Measurements from ENCODE around the gene CDH9. TPM values are rescaled to one million over a fixed set of nuclear protein-coding genes. Genes with fewer than 3 reads are reported as not detected.

Gene CDH9
- total and polyA plus RNA-seq, 2 experiments from 2014 or later: 0.53 to 2.4 TPM

DNA sequence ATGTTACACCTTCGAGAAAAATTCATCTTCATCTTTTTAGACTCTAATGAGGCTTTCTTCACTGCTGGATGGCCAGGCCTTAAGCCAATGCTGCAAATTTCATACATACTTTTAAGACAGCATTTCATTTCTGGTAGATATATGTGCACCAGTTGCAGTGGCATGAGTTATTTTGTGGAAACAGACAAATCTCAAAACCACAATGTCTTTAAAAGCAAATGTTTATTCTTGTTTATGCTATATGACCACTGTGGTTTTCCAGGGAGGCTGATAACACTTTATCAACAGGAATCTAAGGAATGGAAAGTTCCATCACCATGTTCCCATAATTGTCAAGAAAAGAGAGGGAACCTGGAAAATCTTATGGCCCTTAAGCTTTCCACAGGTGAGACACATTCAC lies 27.7 kb downstream of the CDH9 start:
- H3K9me2 ChIP-seq (replicated peaks; ENCODE audit: insufficient read depth): no peaks in the 10 kb centered on the region
- TF ChIP-seq EZH2 (IDR thresholded peaks at IDR 0.05; ENCODE audit: borderline replicate concordance) (no peak), EZH2phosphoT487 (IDR thresholded peaks at IDR 0.05; ENCODE audit: low read depth, severe bottlenecking, unreplicated experiment) (no peak)
- TF ChIP-seq, protein P1, sequence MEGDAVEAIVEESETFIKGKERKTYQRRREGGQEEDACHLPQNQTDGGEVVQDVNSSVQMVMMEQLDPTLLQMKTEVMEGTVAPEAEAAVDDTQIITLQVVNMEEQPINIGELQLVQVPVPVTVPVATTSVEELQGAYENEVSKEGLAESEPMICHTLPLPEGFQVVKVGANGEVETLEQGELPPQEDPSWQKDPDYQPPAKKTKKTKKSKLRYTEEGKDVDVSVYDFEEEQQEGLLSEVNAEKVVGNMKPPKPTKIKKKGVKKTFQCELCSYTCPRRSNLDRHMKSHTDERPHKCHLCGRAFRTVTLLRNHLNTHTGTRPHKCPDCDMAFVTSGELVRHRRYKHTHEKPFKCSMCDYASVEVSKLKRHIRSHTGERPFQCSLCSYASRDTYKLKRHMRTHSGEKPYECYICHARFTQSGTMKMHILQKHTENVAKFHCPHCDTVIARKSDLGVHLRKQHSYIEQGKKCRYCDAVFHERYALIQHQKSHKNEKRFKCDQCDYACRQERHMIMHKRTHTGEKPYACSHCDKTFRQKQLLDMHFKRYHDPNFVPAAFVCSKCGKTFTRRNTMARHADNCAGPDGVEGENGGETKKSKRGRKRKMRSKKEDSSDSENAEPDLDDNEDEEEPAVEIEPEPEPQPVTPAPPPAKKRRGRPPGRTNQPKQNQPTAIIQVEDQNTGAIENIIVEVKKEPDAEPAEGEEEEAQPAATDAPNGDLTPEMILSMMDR (IDR thresholded peaks at IDR 0.05; ENCODE audit: poor library complexity): no peak
- H3K4me1 ChIP-seq (ENCODE audit: insufficient read depth): no peaks in the 10 kb centered on the region
- no peaks in the 10 kb centered on the region for H3K36me3 ChIP-seq (replicated peaks; ENCODE audit: insufficient read depth, low read depth)
- no peaks in the 10 kb centered on the region for H3K79me2 ChIP-seq
- no peaks in the 10 kb centered on the region for H3K9me3 ChIP-seq (ENCODE audit: low read depth)
- H4K20me1 ChIP-seq (ENCODE audit: insufficient read depth, poor library complexity, severe bottlenecking): no peaks in the 10 kb centered on the region
- H2AFZ ChIP-seq: no peak overlapping the region
- 95% methylated on average over 1 of the region's 1 CpG for WGBS (ENCODE audit: low lambda C conversion rate, missing lambda C conversion rate)
- H3K27ac ChIP-seq: no peak overlapping the region
- no peak overlapping the region for H3K4me3 ChIP-seq
- no peak for DNase-seq (ENCODE audit: low spot score)
- no peak overlapping the region for H3K4me2 ChIP-seq
- no peaks in the 10 kb centered on the region for H3K27me3 ChIP-seq

DNA sequence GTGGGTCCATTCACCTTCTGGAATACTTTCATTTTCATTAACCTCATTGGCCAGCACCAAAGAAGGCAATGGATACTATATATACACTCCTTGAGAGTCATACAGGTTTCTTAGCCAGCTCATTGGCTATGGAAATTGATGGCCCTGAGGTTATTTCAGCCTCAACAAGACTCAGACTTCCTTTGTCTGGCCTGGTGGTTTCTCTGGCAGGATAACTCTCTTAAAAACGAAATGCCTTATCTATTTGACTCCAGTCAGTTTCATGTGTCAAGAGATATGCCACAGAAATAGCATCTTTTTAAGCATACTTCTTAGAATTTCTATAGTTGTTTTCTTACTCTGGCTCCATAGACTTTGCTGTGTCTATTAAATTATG lies 28.9 kb downstream of the CDH9 start:
- Histone ChIP-seq H3K9me3 (ENCODE audit: low read depth) (no peaks in the 10 kb centered on the region), H3K4me1 (ENCODE audit: insufficient read depth) (no peaks in the 10 kb centered on the region), H4K20me1 (ENCODE audit: insufficient read depth, poor library complexity, severe bottlenecking) (no peaks in the 10 kb centered on the region), H3K27ac (no peak overlapping the region), H3K79me2 (no peaks in the 10 kb centered on the region), H3K4me3 (no peak overlapping the region), H3K9me2 (replicated peaks; ENCODE audit: insufficient read depth) (no peaks in the 10 kb centered on the region), H3K27me3 (no peaks in the 10 kb centered on the region), H2AFZ (no peak overlapping the region), H3K4me2 (no peak overlapping the region), H3K36me3 (replicated peaks; ENCODE audit: insufficient read depth, low read depth) (no peaks in the 10 kb centered on the region)
- TF ChIP-seq EZH2 (IDR thresholded peaks at IDR 0.05; ENCODE audit: borderline replicate concordance): no peak
- TF ChIP-seq EZH2phosphoT487 (IDR thresholded peaks at IDR 0.05; ENCODE audit: low read depth, severe bottlenecking, unreplicated experiment): no peak
- no peak for DNase-seq (ENCODE audit: low spot score)
- WGBS (ENCODE audit: low lambda C conversion rate, missing lambda C conversion rate): 60% methylated on average over 1 of the region's 1 CpG

DNA sequence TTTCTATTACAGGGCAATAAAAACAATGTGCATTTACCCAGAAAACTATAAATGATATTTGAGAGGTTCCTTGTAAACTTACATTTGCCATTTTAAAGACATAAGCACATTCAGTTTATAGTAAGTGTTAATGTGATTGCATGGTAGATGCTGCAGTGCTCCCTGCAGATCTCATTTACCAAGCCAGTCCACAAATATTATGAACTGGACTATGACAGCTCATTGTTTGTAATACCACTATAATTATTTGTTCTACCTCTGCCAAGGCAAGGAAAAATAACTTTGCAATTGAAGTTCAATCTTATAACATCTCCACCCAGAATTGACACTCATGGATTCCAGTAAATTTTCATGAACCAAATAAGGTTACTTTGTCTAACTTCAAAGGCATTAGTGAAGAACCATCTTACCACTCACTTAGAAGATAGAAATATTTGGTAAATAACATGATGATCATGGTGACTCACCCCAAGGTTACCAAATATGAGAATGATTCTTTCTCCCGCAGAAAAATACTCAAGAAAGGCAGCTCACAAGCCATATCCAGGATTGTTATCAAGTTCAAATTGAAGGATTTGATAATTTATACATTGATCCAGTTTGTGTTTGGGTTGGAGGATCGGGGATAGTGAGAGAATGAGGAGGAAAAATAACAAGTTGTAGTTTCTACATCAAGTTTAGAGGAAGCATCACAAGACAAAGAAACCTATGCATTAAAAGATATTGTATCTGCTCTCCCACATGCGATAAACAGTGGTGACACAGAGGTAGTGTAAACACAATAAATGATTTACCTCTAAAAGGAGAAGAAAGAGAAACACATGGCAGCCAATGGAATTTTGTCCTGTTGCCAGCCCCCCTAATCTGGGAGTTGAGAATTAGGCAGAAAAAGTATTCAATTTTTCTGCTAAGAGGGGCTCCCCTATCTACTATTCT lies 29.5 kb downstream of the CDH9 start:
- Histone ChIP-seq H3K4me1 (ENCODE audit: insufficient read depth) (no peaks in the 10 kb centered on the region), H2AFZ (no peak overlapping the region), H3K9me3 (ENCODE audit: low read depth) (no peaks in the 10 kb centered on the region), H3K27me3 (no peaks in the 10 kb centered on the region), H3K9me2 (replicated peaks; ENCODE audit: insufficient read depth) (no peaks in the 10 kb centered on the region), H3K4me3 (no peak overlapping the region), H4K20me1 (ENCODE audit: insufficient read depth, poor library complexity, severe bottlenecking) (no peaks in the 10 kb centered on the region), H3K4me2 (no peak overlapping the region), H3K79me2 (no peaks in the 10 kb centered on the region), H3K36me3 (replicated peaks; ENCODE audit: insufficient read depth, low read depth) (no peaks in the 10 kb centered on the region), H3K27ac (no peak overlapping the region)
- WGBS (ENCODE audit: low lambda C conversion rate, missing lambda C conversion rate): 81% methylated on average over 3 of the region's 3 CpGs
- no peak for TF ChIP-seq EZH2phosphoT487 (IDR thresholded peaks at IDR 0.05; ENCODE audit: low read depth, severe bottlenecking, unreplicated experiment)
- TF ChIP-seq, protein P1 (IDR thresholded peaks at IDR 0.05; ENCODE audit: poor library complexity): no peak
- TF ChIP-seq EZH2 (IDR thresholded peaks at IDR 0.05; ENCODE audit: borderline replicate concordance): no peak
- no peak for DNase-seq (ENCODE audit: low spot score)

DNA sequence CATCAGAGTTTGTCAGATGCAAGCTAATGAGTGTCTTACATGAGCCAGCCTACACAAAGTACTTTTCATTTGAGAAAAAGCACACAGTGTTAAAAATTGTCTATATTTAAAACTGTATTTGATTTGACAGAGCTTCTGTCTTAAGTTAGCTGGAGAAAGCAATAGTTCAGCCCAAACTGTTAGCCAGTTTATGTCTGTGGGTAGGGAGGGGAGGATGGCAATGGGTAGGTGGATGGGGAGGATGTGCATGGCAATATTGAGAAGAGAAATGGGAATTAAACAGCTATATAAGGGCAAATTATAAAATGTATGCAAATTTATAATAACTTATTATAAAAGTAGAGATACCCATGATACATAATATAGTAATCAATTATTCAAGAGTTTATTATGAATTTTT lies 31.3 kb downstream of the CDH9 start:
- Histone ChIP-seq H3K4me2 (no peak overlapping the region), H3K9me3 (ENCODE audit: low read depth) (no peaks in the 10 kb centered on the region), H4K20me1 (ENCODE audit: insufficient read depth, poor library complexity, severe bottlenecking) (no peaks in the 10 kb centered on the region), H3K27ac (no peak overlapping the region), H3K9me2 (replicated peaks; ENCODE audit: insufficient read depth) (no peaks in the 10 kb centered on the region), H2AFZ (no peak overlapping the region), H3K36me3 (replicated peaks; ENCODE audit: insufficient read depth, low read depth) (no peaks in the 10 kb centered on the region), H3K4me1 (ENCODE audit: insufficient read depth) (no peaks in the 10 kb centered on the region), H3K4me3 (no peak overlapping the region), H3K27me3 (no peaks in the 10 kb centered on the region), H3K79me2 (no peaks in the 10 kb centered on the region)
- no peak for DNase-seq (ENCODE audit: low spot score)
- TF ChIP-seq EZH2phosphoT487 (IDR thresholded peaks at IDR 0.05; ENCODE audit: low read depth, severe bottlenecking, unreplicated experiment): no peak
- TF ChIP-seq EZH2 (IDR thresholded peaks at IDR 0.05; ENCODE audit: borderline replicate concordance): no peak
